PC-9 (cell line): ENCODE data around the gene C6orf136. TPM values are rescaled to one million over a fixed set of nuclear protein-coding genes. Genes with fewer than 3 reads are reported as not detected.

ENCODE experiments used
- BruUV-seq: library from RNA; stranded (reverse); fragments of 400-500 nt; replicated peaks from 2 replicates; lab custom pipeline; 2021; lab: Mats Ljungman, UMichigan
- CTCF ChIA-PET: fragments of 300-600 bp; sonication (Branson Sonifier 250); formaldehyde crosslinking; loops from one replicate; lab custom pipeline; 2022; ENCODE audit warnings: antibody characterized with exemption; lab: Charles Lee
- POLR2A ChIA-PET: fragments of 300-600 bp; sonication (Branson Sonifier 250); formaldehyde crosslinking; loops from one replicate; lab custom pipeline; 2022; ENCODE audit warnings: antibody characterized with exemption; ENCODE audit not compliant: unreplicated experiment; lab: Charles Lee
- DNase-seq, 2 experiments: peaks; one replicate each; pipeline versions ENCODE4 v3.0.0 to v3.0.0-alpha.2; 2015 to 2022; ENCODE audit warnings: mixed read lengths in 1 of 2
- H2AFZ ChIP-seq: fragments of 200-600 bp; sonication (generic); 2 replicates; pipeline ENCODE4 v1.8.1; 2017; ENCODE audit warnings: antibody characterized with exemption
- H3F3A ChIP-seq: fragments of 200-600 bp; sonication (generic); 2 replicates; pipeline ENCODE4 v1.8.1; 2017; ENCODE audit warnings: antibody characterized with exemption, mild to moderate bottlenecking, low read depth; ENCODE audit not compliant: insufficient read depth
- H3K27ac ChIP-seq: fragments of 200-600 bp; sonication (generic); 2 replicates; pipeline ENCODE4 v1.6.1; 2016; ENCODE audit warnings: mixed run types
- H3K27me3 ChIP-seq: fragments of 200-600 bp; sonication (generic); 2 replicates; pipeline ENCODE4 v1.6.1; 2016; ENCODE audit warnings: low read depth, mixed run types; ENCODE audit not compliant: insufficient read depth
- H3K36me3 ChIP-seq: fragments of 200-600 bp; sonication (generic); 2 replicates; pipeline ENCODE4 v1.6.1; 2016; ENCODE audit warnings: low read depth, mixed run types
- H3K4me1 ChIP-seq: fragments of 200-600 bp; sonication (generic); replicated peaks from 2 replicates; pipeline ENCODE4 v1.6.1; 2016; ENCODE audit warnings: mixed run types; ENCODE audit not compliant: insufficient read depth
- H3K4me2 ChIP-seq: fragments of 200-600 bp; sonication (generic); 2 replicates; pipeline ENCODE4 v1.6.1; 2017; ENCODE audit warnings: mixed run types
- H3K4me3 ChIP-seq: fragments of 200-600 bp; sonication (generic); 2 replicates; pipeline ENCODE4 v1.6.1; 2016; ENCODE audit warnings: mixed run types
- H3K79me2 ChIP-seq: fragments of 200-600 bp; sonication (generic); 2 replicates; pipeline ENCODE4 v1.6.1; 2017; ENCODE audit warnings: low read depth, mixed run types
- H3K9me2 ChIP-seq: fragments of 200-600 bp; sonication (generic); 2 replicates; pipeline ENCODE4 v1.8.1; 2017; ENCODE audit warnings: mild to moderate bottlenecking; ENCODE audit not compliant: insufficient read depth
- H3K9me3 ChIP-seq: fragments of 200-600 bp; sonication (generic); 2 replicates; pipeline ENCODE4 v1.8.1; 2016; ENCODE audit warnings: low read depth; ENCODE audit not compliant: insufficient read depth
- H4K20me1 ChIP-seq: fragments of 200-600 bp; sonication (generic); 2 replicates; pipeline ENCODE4 v1.8.1; 2017; ENCODE audit not compliant: insufficient read depth
- CTCF ChIP-seq: fragments of 200-600 bp; sonication (generic); conservative IDR thresholded peaks from 2 replicates; pipeline ENCODE4 v1.6.1; 2017; ENCODE audit warnings: mixed run types, antibody characterized with exemption, mild to moderate bottlenecking, moderate library complexity
- EZH2 ChIP-seq: fragments of 200-600 bp; sonication (generic); IDR thresholded peaks from 2 replicates; pipeline ENCODE4 v1.8.0; 2017; ENCODE audit warnings: antibody characterized with exemption, low read depth
- intact Hi-C: fragments of 100-400 bp; cut with micrococcal nuclease; formaldehyde crosslinking; loops from one replicate; pipeline ENCODE4 v1.10.0; 2022; ENCODE audit not compliant: unreplicated experiment
- total RNA-seq: library from RNA; stranded (reverse); gene quantifications from 2 replicates; pipeline ENCODE4 v1.2.3, GENCODE V29; 2021

Gene C6orf136
- total RNA-seq, 1 experiment from 2014 or later = 21.2 TPM

GRCh38 chr6:30610065-30610464 lies 36.9 kb upstream of the C6orf136 start:
- ChIA-PET POLR2A (interaction anchor here (0.6 to 0.7 kb wide), 2 partner anchors 36 to 40 kb away, joined by 3 read pairs; no protein-coding TSS in a partner anchor), CTCF (interaction anchor here (1.1 kb wide), 1 partner anchor 62 kb away, joined by 4 read pairs; the partner anchor contains the start of gene DHX16)
- Histone ChIP-seq H3K4me2 (no peak overlapping the region), H3K9me2 (no peaks in the 10 kb centered on the region), H3K4me1 (peaks cover 26% of the 10 kb centered on the region), H3F3A (peaks cover 56% of the 10 kb centered on the region), H3K9me3 (no peaks in the 10 kb centered on the region), H3K36me3 (peaks cover 26% of the 10 kb centered on the region), H3K27ac (no peak overlapping the region), H4K20me1 (peaks cover 26% of the 10 kb centered on the region; the same call in 1 of the 2 replicates), H2AFZ (no peak overlapping the region), H3K4me3 (no peak overlapping the region), H3K27me3 (no peaks in the 10 kb centered on the region), H3K79me2 (peaks cover 9% of the 10 kb centered on the region)
- TF ChIP-seq EZH2 = no peak
- DNase-seq = no peak
- BruUV-seq = no TSS peak
- intact Hi-C loops = no loop called here

GRCh38 chr6:30611150-30611855 lies 35.6 kb upstream of the C6orf136 start:
- peaks cover 20% of the 10 kb centered on the region for H3K79me2 ChIP-seq
- H3K4me1 ChIP-seq = peaks cover 26% of the 10 kb centered on the region
- ChIA-PET POLR2A (interaction anchor here (0.5 to 0.7 kb wide), 2 partner anchors 20 to 368 kb away, joined by 3 to 6 read pairs; no protein-coding TSS in a partner anchor), CTCF (no interaction called here)
- intact Hi-C loops = no loop called here
- TF ChIP-seq EZH2 (no peak), CTCF (no peak)
- H3K4me3 ChIP-seq = no peak overlapping the region
- peaks cover 32% of the 10 kb centered on the region for H3K36me3 ChIP-seq
- H3K9me3 ChIP-seq = no peaks in the 10 kb centered on the region
- no TSS peak for BruUV-seq
- no peak for DNase-seq
- H3K4me2 ChIP-seq = no peak overlapping the region
- H4K20me1 ChIP-seq = peaks cover 26% of the 10 kb centered on the region; the same call in 1 of the 2 replicates
- no peak overlapping the region for H2AFZ ChIP-seq
- H3F3A ChIP-seq = peaks cover 68% of the 10 kb centered on the region
- no peak overlapping the region for H3K27ac ChIP-seq
- H3K27me3 ChIP-seq = no peaks in the 10 kb centered on the region
- no peaks in the 10 kb centered on the region for H3K9me2 ChIP-seq

- H3K4me2 ChIP-seq = no peak overlapping the region
- TF ChIP-seq EZH2 = no peak
- no peak for TF ChIP-seq CTCF
- intact Hi-C loops = no loop called here
- CTCF ChIA-PET = interaction anchor here (0.8 to 0.9 kb wide), 2 partner anchors 74 to 130 kb away, joined by 3 to 4 read pairs; no protein-coding TSS in a partner anchor
- BruUV-seq = no TSS peak
- no peak overlapping the region for H3K4me3 ChIP-seq
- H3F3A ChIP-seq = peaks cover 69% of the 10 kb centered on the region
- no peak overlapping the region for H3K27ac ChIP-seq
- H3K9me2 ChIP-seq = no peaks in the 10 kb centered on the region
- H3K4me1 ChIP-seq = peaks cover 26% of the 10 kb centered on the region
- no peak for DNase-seq
- H4K20me1 ChIP-seq = peaks cover 26% of the 10 kb centered on the region; the same call in 1 of the 2 replicates
- H2AFZ ChIP-seq = no peak overlapping the region
- H3K9me3 ChIP-seq = no peaks in the 10 kb centered on the region
- peaks cover 32% of the 10 kb centered on the region for H3K36me3 ChIP-seq
- H3K79me2 ChIP-seq = peaks cover 26% of the 10 kb centered on the region
- H3K27me3 ChIP-seq = no peaks in the 10 kb centered on the region
- POLR2A ChIA-PET = interaction anchor here (0.7 kb wide), 4 partner anchors 12 to 277 kb away, joined by 3 to 6 read pairs (median 4); no protein-coding TSS in a partner anchor
These were observed 35.1 kb upstream of the C6orf136 start for GRCh38 chr6:30611856-30612194.
